Activated CD8-positive, alpha-beta memory T cell treated with anti-CD3 and anti-CD28 coated beads, Interleukin-2, amount 50 U/mL, for 24 hours (primary cell): ENCODE measurements around the gene DNAAF1.
"Not testable (repeated sequence)": the region's sequence is repeated elsewhere in the genome, so short reads cannot be mapped to it uniquely, and the experiment has no call there.

Experiments used
- DNase-seq: peaks from one replicate; pipeline ENCODE4 v3.0.0-alpha.2; 2020; ENCODE audit errors: extremely low read depth

The DNAAF1 gene

GRCh38 chr16:84207879-84208278 is 62.8 kb downstream of the DNAAF1 start:
- DNase-seq, result no peak

GRCh38 chr16:84209989-84210388 is 64.9 kb downstream of the DNAAF1 start:
- no peak for DNase-seq

GRCh38 chr16:84212154-84212553 is 67.0 kb downstream of the DNAAF1 start:
- DNase-seq, result no peak

DNA sequence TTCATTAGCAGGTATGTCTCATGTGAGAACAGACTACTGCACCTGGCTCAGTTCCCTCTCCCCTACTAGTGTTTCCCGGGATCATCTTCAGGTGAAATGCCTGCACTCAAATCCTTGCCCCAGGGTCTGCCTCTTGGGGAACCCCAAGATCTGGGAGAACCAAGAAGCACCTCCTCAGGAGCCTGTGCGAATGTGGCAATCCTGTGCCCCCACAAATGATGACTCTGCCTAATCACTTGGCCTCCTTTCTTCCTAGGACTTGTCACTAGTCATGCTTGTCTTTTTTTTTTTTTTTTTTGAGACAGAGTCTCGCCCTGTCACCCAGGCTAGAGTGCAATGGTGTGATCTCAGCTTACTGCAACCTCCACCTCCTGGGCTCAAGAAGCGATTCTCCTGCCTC is 67.5 kb downstream of the DNAAF1 start:
- no peak for DNase-seq

DNA sequence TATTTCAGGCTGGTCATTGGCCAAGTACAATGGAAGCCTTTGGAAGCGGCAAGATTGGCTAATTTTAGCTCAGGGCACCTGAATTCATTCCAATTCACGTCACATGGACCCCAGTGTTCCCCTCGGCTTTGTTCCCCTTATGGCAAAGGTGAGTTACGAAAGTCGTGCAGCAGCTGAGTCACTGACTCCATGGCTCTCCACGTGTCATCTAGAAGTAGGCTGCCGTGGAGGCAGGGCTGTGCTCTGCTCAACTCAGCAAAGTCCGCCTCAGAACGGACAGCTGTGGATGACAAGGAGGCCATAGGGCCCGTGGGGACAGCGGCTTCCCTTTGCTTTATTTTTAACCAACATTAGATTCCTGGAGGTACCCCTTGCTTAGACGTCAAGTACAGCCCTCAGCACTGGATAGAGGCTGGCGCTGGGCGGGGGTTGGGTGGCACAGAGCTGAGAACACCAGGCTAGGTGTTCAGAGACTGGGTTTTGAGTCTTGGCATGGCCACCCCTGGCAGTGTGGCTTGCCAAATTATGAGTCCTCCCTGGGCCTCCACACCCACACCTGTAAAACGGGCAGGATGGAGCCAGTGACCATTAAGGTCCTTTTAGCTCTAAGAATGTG is 69.5 kb downstream of the DNAAF1 start:
- DNase-seq, result no peak

- DNase-seq, result no peak
Observed at GRCh38 chr16:84215531-84215930, 70.4 kb downstream of the DNAAF1 start.

GRCh38 chr16:84216144-84216543 is 71.0 kb downstream of the DNAAF1 start:
- not testable (repeated sequence) for DNase-seq

- DNase-seq, result no peak
Observed at GRCh38 chr16:84218176-84218823, 73.2 kb downstream of the DNAAF1 start.

- no peak for DNase-seq
Observed at GRCh38 chr16:84218956-84219355, 73.8 kb downstream of the DNAAF1 start.

DNA sequence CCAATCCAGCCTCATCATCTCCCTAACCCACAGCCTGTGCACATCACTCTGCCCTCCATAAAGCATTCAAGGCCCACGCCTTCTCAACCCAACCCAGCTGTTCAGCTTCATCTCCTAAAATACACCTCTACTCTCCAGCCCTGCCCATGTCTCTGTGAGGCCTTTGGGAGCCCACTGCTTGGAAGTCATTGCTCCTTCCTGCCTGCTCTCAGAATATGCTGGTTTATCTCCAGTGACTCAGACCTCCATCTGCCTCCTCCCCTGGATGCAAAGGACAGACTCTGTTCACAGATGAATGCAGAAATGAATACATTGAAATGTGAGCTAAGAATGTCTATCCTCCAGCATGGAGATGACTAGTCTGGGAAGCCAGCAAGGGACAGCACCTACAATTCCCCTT is 75.7 kb downstream of the DNAAF1 start:
- no peak for DNase-seq

GRCh38 chr16:84223456-84223855 is 78.3 kb downstream of the DNAAF1 start:
- DNase-seq, result no peak

DNA sequence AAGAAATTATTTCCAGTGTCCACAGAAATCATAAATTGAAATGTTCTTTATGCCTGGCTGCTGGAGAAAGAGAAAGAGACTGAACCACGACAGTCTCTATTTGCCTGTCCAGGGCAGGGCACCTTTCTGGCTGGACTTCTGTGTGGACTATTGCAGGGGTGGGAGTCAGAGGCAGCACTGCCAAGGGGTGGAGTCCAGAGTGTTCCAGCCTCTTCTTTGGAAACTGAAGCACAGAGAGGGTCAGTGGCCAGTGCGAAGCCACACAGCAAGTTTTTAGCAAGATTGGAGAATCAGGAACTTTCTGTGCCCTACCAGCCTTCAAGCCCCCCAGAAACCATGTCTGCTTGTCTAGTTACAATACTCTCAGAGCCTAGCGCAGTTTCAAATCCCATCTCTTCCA is 79.4 kb downstream of the DNAAF1 start:
- DNase-seq, result no peak

GRCh38 chr16:84225126-84225525 is 80.0 kb downstream of the DNAAF1 start:
- no peak for DNase-seq

- no peak for DNase-seq
Observed at GRCh38 chr16:84225571-84225970, 80.5 kb downstream of the DNAAF1 start.

DNA sequence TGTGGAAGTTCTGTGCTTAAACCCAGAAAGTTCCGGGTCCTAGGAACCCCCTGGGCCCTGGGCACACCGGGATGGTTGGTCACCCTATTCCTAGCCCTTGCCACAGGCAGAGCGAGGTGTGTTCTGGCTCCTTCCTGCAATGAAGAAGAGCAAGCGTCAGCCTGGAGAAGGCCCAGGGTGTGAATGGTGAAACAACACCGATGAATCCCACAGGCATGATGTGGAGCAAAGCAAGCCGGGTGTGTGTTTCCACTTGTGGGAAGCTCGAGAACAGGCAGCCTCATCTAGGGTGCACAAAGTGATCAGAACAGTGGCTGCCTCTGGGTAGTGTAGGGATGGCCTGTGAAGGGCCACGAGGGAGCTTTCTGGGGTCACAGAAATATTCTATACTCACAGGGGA is 80.9 kb downstream of the DNAAF1 start:
- DNase-seq, result no peak
